HG03103 (cell line): ENCODE data around the gene RNASE12.

Source experiments
- ATAC-seq: cut with Tn5 transposase; IDR thresholded peaks from one replicate; pipeline ENCODE4 v1.9.1; 2021; ENCODE audit warnings: low read depth; ENCODE audit not compliant: unreplicated experiment

The RNASE12 gene

GRCh38 chr14:20548414-20549158 lies 42.6 kb downstream of the RNASE12 start:
- no peak for ATAC-seq

GRCh38 chr14:20546877-20547276 lies 44.3 kb downstream of the RNASE12 start:
- no peak for ATAC-seq
